Coronary artery (tissue), 2 donors: Measurements from ENCODE around the gene CLCN6.

Experiments used
- DNase-seq: peaks from one replicate; pipeline ENCODE4 v3.0.0-alpha.2; 2017; ENCODE audit warnings: low spot score
- H3K27ac ChIP-seq, 2 donors: fragments of 200-600 bp; sonication (generic); one replicate each; pipeline ENCODE4 v1.5.1; 2016 to 2019
- H3K4me3 ChIP-seq: fragments of 200-600 bp; sonication (generic); 2 replicates; pipeline ENCODE4 v1.5.1; 2016; ENCODE audit warnings: mild to moderate bottlenecking, moderate library complexity
- CTCF ChIP-seq: fragments of 200-600 bp; sonication (generic); IDR thresholded peaks from one replicate; pipeline ENCODE4 v1.5.1; 2019; ENCODE audit warnings: antibody characterized with exemption

The CLCN6 gene

GRCh38 chr1:11764519-11764918 is 41.5 kb upstream of the CLCN6 start:
- DNase-seq = no peak
- H3K4me3 ChIP-seq = no peak overlapping the region
- no peak for TF ChIP-seq CTCF
- H3K27ac ChIP-seq = no peak overlapping the region

- Histone ChIP-seq H3K27ac (no peak overlapping the region), H3K4me3 (no peak overlapping the region)
- no peak for TF ChIP-seq CTCF
- no peak for DNase-seq
Observed at GRCh38 chr1:11765661-11766428, 40.1 kb upstream of the CLCN6 start.

- TF ChIP-seq CTCF = no peak
- no peak for DNase-seq
- H3K27ac ChIP-seq = no peak overlapping the region
- H3K4me3 ChIP-seq = no peak overlapping the region
Observed at GRCh38 chr1:11766429-11766776, 39.6 kb upstream of the CLCN6 start.

- H3K27ac ChIP-seq = no peak overlapping the region
- no peak for DNase-seq
- no peak overlapping the region for H3K4me3 ChIP-seq
- no peak for TF ChIP-seq CTCF
Observed at GRCh38 chr1:11767922-11768704, 37.9 kb upstream of the CLCN6 start.

- no peak for TF ChIP-seq CTCF
- no peak overlapping the region for H3K27ac ChIP-seq
- no peak overlapping the region for H3K4me3 ChIP-seq
- DNase-seq = no peak
Observed at GRCh38 chr1:11768821-11769220, 37.2 kb upstream of the CLCN6 start.

- TF ChIP-seq CTCF = no peak
Observed at GRCh38 chr1:11769274-11769673, 36.7 kb upstream of the CLCN6 start.

GRCh38 chr1:11770011-11770410 is 36.0 kb upstream of the CLCN6 start:
- Histone ChIP-seq H3K4me3 (no peak overlapping the region), H3K27ac (no peak overlapping the region)
- DNase-seq = no peak
- no peak for TF ChIP-seq CTCF

More at GRCh38 chr1:11769274-11769673, 36.7 kb upstream of the CLCN6 start:
- no peak for DNase-seq
- no peak overlapping the region for H3K4me3 ChIP-seq
- H3K27ac ChIP-seq = no peak overlapping the region
